Raji (cell line): ENCODE data around the gene EDAR.

Source experiments
- POLR2A ChIP-seq: IDR thresholded peaks from 2 replicates; pipeline ENCODE4 v1.6.1; 2011; ENCODE audit warnings: low read depth, low read length, control low read depth; ENCODE audit not compliant: insufficient read depth

The EDAR gene

GRCh38 chr2:108942231-108942825 is 46.7 kb downstream of the EDAR start:
- no peak for TF ChIP-seq POLR2A

GRCh38 chr2:108941767-108942166 is 47.3 kb downstream of the EDAR start:
- no peak for TF ChIP-seq POLR2A

GRCh38 chr2:108941161-108941665 is 47.8 kb downstream of the EDAR start:
- TF ChIP-seq POLR2A: no peak

GRCh38 chr2:108940156-108940555 is 48.9 kb downstream of the EDAR start:
- no peak for TF ChIP-seq POLR2A

- TF ChIP-seq POLR2A: no peak
Observed at GRCh38 chr2:108938077-108938710, 50.8 kb downstream of the EDAR start.

- TF ChIP-seq POLR2A: no peak
Observed at GRCh38 chr2:108937367-108938017, 51.5 kb downstream of the EDAR start.

- TF ChIP-seq POLR2A: no peak
Observed at GRCh38 chr2:108936866-108937265, 52.2 kb downstream of the EDAR start.

- TF ChIP-seq POLR2A: no peak
Observed at GRCh38 chr2:108936076-108936864, 52.8 kb downstream of the EDAR start.

GRCh38 chr2:108935271-108935741 is 53.7 kb downstream of the EDAR start:
- TF ChIP-seq POLR2A: no peak

- no peak for TF ChIP-seq POLR2A
Observed at GRCh38 chr2:108934583-108935245, 54.3 kb downstream of the EDAR start.

- TF ChIP-seq POLR2A: no peak
Observed at GRCh38 chr2:108934151-108934550, 54.9 kb downstream of the EDAR start.

- TF ChIP-seq POLR2A: no peak
Observed at GRCh38 chr2:108933691-108934117, 55.3 kb downstream of the EDAR start.

- no peak for TF ChIP-seq POLR2A
Observed at GRCh38 chr2:108932736-108933332, 56.2 kb downstream of the EDAR start.

GRCh38 chr2:108931372-108931771 is 57.6 kb downstream of the EDAR start:
- TF ChIP-seq POLR2A: no peak

GRCh38 chr2:108929807-108930425 is 59.1 kb downstream of the EDAR start:
- no peak for TF ChIP-seq POLR2A
